H1 (cell line): ENCODE measurements around the gene ARSK. TPM values are rescaled to one million over a fixed set of nuclear protein-coding genes. Genes with fewer than 3 reads are reported as not detected.

Experiments
- BACH1 ChIP-seq: IDR thresholded peaks from 2 replicates; pipeline ENCODE4 v1.6.1; 2012; ENCODE audit warnings: low read length, improper control_type of control experiment
- BRCA1 ChIP-seq: IDR thresholded peaks from 2 replicates; pipeline ENCODE4 v1.6.1; 2012; ENCODE audit warnings: low read depth, low read length, improper control_type of control experiment
- CEBPB ChIP-seq: IDR thresholded peaks from 2 replicates; pipeline ENCODE4 v1.6.1; 2012; ENCODE audit warnings: low read depth, low read length
- CREB1 ChIP-seq: IDR thresholded peaks from 2 replicates; pipeline ENCODE4 v1.6.1; 2012; ENCODE audit warnings: inconsistent platforms
- EGR1 ChIP-seq: IDR thresholded peaks from 2 replicates; pipeline ENCODE4 v1.6.1; 2011; ENCODE audit warnings: low read depth, low read length, borderline replicate concordance
- EP300 ChIP-seq, 2 experiments: IDR thresholded peaks; 1 replicate in 1 of 2; 2 replicates in 1 of 2; pipeline ENCODE4 v1.6.1; 2011 to 2012; ENCODE audit warnings: low read depth in 2 of 2, low read length in 2 of 2, mild to moderate bottlenecking in 2 of 2, borderline replicate concordance in 1 of 2, inconsistent platforms in 1 of 2, moderate library complexity in 1 of 2
- FOSL1 ChIP-seq: IDR thresholded peaks from 2 replicates; pipeline ENCODE4 v1.6.1; 2011; ENCODE audit warnings: mild to moderate bottlenecking, low read depth, low read length, moderate library complexity; ENCODE audit not compliant: insufficient read depth
- GABPA ChIP-seq: IDR thresholded peaks from 2 replicates; pipeline ENCODE4 v1.6.1; 2011; ENCODE audit warnings: mild to moderate bottlenecking, low read length, moderate library complexity, borderline replicate concordance; ENCODE audit not compliant: insufficient read depth
- KDM1A ChIP-seq: fragments of 200-600, 300-600 bp; sonication (generic); IDR thresholded peaks from 2 replicates; pipeline ENCODE4 v1.7.1; 2016; ENCODE audit warnings: mild to moderate bottlenecking, low read length, borderline replicate concordance
- POLR2AphosphoS5 ChIP-seq: IDR thresholded peaks from 2 replicates; pipeline ENCODE4 v1.6.1; 2011; ENCODE audit warnings: low read depth, low read length
- POU5F1 ChIP-seq: IDR thresholded peaks from 2 replicates; pipeline ENCODE4 v1.6.1; 2011; ENCODE audit warnings: low read depth, mild to moderate bottlenecking, low read length, moderate library complexity
- RFX5 ChIP-seq: IDR thresholded peaks from 2 replicates; pipeline ENCODE4 v1.6.1; 2011; ENCODE audit warnings: low read depth, low read length, improper control_type of control experiment, borderline replicate concordance
- SIRT6 ChIP-seq: IDR thresholded peaks from one replicate; pipeline ENCODE4 v1.7.1; 2012; ENCODE audit warnings: low read length, inconsistent platforms
- TAF7 ChIP-seq: optimal IDR thresholded peaks from 2 replicates; pipeline ENCODE3; 2011; ENCODE audit warnings: low read depth, mild to moderate bottlenecking, inconsistent platforms, low read length, moderate library complexity, borderline replicate concordance
- TBP ChIP-seq: IDR thresholded peaks from 2 replicates; pipeline ENCODE4 v1.6.1; 2011; ENCODE audit warnings: low read depth, low read length, improper control_type of control experiment
- TEAD4 ChIP-seq: IDR thresholded peaks from 2 replicates; pipeline ENCODE4 v1.6.1; 2012; ENCODE audit warnings: low read depth, low read length, inconsistent platforms, mixed read lengths
- YY1 ChIP-seq: IDR thresholded peaks from 2 replicates; pipeline ENCODE4 v1.6.1; 2011; ENCODE audit warnings: low read depth, mild to moderate bottlenecking, low read length
- polyA plus RNA-seq, 7 experiments: library from polyadenylated mRNA; depleted of rRNA in 3 of 7; stranded (reverse) in 5 of 7; unstranded in 2 of 7; fragments of >200 nt in 5 of 7; fragments of 200-250 nt in 2 of 7; gene quantifications; 1 replicate in 5 of 7; 2 replicates in 1 of 7; 4 replicates in 1 of 7; pipeline versions ENCODE4 v1.2.1 to v1.2.3, GENCODE V29; 2011 to 2013; ENCODE audit warnings: missing spikeins in 2 of 7, mixed read lengths in 2 of 7
- total RNA-seq: library from RNA; stranded (reverse); fragmentation: NEBNext Ultra II Directional; extraction: Animal tissue kit (Norgen Biotek cat#: 25700); gene quantifications from 2 replicates; pipeline ENCODE4 v1.2.1, GENCODE V29; 2021
- TF ChIP-seq, protein P1 (sequence below): IDR thresholded peaks from 2 replicates; pipeline ENCODE4 v1.6.1; 2012; ENCODE audit warnings: inconsistent platforms
- TF ChIP-seq, protein P2 (sequence below), 3 experiments: IDR thresholded peaks; 1 replicate in 2 of 3; 2 replicates in 1 of 3; pipeline versions ENCODE4 v1.5.1 to v1.6.1; 2011; ENCODE audit warnings: low read length in 3 of 3, mild to moderate bottlenecking in 3 of 3, inconsistent platforms in 2 of 3, low read depth in 1 of 3, moderate library complexity in 1 of 3; ENCODE audit not compliant: insufficient read depth in 1 of 3; ENCODE audit errors: control extremely low read depth in 1 of 3
- TF ChIP-seq, protein P3 (sequence below): IDR thresholded peaks from 2 replicates; pipeline ENCODE4 v1.6.1; 2011; ENCODE audit warnings: low read length, improper control_type of control experiment

Gene ARSK
- total and polyA plus RNA-seq, 2 of the 8 experiments (the other 6 are each of a cell fraction or from before 2014, with no cell fraction given): 8.4 to 14.1 TPM

GRCh38 chr5:95620870-95621838 is 66.3 kb downstream of the ARSK start (continued):
- TF ChIP-seq FOSL1: no peak
- TF ChIP-seq, protein P1, sequence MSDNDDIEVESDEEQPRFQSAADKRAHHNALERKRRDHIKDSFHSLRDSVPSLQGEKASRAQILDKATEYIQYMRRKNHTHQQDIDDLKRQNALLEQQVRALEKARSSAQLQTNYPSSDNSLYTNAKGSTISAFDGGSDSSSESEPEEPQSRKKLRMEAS: peak; percentile 94
- TF ChIP-seq SIRT6: no peak
- no peak for TF ChIP-seq POU5F1
- no peak for TF ChIP-seq TEAD4
- no peak for TF ChIP-seq TAF7
- no peak for TF ChIP-seq YY1
- TF ChIP-seq RFX5: peak; percentile 87
- TF ChIP-seq GABPA: no peak
- no peak for TF ChIP-seq EP300 (IDR thresholded peaks at IDR 0.05; ENCODE audit: borderline replicate concordance in 1 of 2, low read depth in 2 of 2, low read length in 2 of 2)
- TF ChIP-seq BACH1: no peak
- no peak for TF ChIP-seq BRCA1
- TF ChIP-seq, protein P2, sequence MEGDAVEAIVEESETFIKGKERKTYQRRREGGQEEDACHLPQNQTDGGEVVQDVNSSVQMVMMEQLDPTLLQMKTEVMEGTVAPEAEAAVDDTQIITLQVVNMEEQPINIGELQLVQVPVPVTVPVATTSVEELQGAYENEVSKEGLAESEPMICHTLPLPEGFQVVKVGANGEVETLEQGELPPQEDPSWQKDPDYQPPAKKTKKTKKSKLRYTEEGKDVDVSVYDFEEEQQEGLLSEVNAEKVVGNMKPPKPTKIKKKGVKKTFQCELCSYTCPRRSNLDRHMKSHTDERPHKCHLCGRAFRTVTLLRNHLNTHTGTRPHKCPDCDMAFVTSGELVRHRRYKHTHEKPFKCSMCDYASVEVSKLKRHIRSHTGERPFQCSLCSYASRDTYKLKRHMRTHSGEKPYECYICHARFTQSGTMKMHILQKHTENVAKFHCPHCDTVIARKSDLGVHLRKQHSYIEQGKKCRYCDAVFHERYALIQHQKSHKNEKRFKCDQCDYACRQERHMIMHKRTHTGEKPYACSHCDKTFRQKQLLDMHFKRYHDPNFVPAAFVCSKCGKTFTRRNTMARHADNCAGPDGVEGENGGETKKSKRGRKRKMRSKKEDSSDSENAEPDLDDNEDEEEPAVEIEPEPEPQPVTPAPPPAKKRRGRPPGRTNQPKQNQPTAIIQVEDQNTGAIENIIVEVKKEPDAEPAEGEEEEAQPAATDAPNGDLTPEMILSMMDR (IDR thresholded peaks at IDR 0.05; ENCODE audit: control extremely low read depth in 1 of 3, insufficient read depth in 1 of 3, low read depth in 1 of 3, low read length in 3 of 3): no peak; a peak in 1 of 4 replicates
- no peak for TF ChIP-seq CEBPB
- no peak for TF ChIP-seq POLR2AphosphoS5
- no peak for TF ChIP-seq KDM1A
- TF ChIP-seq EGR1: no peak
- peak; percentile 61 for TF ChIP-seq CREB1
- no peak for TF ChIP-seq TBP
- TF ChIP-seq, protein P3, sequence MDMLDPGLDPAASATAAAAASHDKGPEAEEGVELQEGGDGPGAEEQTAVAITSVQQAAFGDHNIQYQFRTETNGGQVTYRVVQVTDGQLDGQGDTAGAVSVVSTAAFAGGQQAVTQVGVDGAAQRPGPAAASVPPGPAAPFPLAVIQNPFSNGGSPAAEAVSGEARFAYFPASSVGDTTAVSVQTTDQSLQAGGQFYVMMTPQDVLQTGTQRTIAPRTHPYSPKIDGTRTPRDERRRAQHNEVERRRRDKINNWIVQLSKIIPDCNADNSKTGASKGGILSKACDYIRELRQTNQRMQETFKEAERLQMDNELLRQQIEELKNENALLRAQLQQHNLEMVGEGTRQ: no peak
